Activated B cell treated with CpG ODN at 0.5 μM for 24 hours (primary cell): ENCODE data around the gene AMN. TPM values are rescaled to one million over a fixed set of nuclear protein-coding genes. Genes with fewer than 3 reads are reported as not detected.

ENCODE experiments used
- ATAC-seq: fragments of 200-7000 bp; cut with Tn5 transposase; one replicate; pipeline ENCODE4 v1.10.0; 2021; ENCODE audit warnings: low read depth, mild to moderate bottlenecking, moderate library complexity
- CTCF ChIA-PET: fragments of 350-600 bp; sonication (Branson Sonifier 250); formaldehyde crosslinking; loops from one replicate; lab custom pipeline; 2021; ENCODE audit warnings: antibody characterized with exemption; lab: Charles Lee
- POLR2A ChIA-PET: fragments of 350-600 bp; sonication (Branson Sonifier 250); formaldehyde crosslinking; loops from one replicate; lab custom pipeline; 2021; ENCODE audit warnings: antibody characterized with exemption; lab: Charles Lee
- DNase-seq: peaks from one replicate; pipeline ENCODE4 v3.0.0; 2022
- H3K27ac Mint-ChIP-seq: one replicate; pipeline ENCODE4 v1.8.0; 2020; ENCODE audit warnings: mixed read lengths
- H3K27me3 Mint-ChIP-seq: one replicate; pipeline ENCODE4 v1.8.0; 2021; ENCODE audit warnings: mixed read lengths
- H3K36me3 Mint-ChIP-seq: one replicate; pipeline ENCODE4 v1.8.0; 2021; ENCODE audit warnings: low read depth, mixed read lengths
- H3K4me1 Mint-ChIP-seq: one replicate; pipeline ENCODE4 v1.8.0; 2021; ENCODE audit warnings: mixed read lengths
- H3K4me3 Mint-ChIP-seq: one replicate; pipeline ENCODE4 v1.8.0; 2020; ENCODE audit warnings: mild to moderate bottlenecking, mixed read lengths
- H3K9me3 Mint-ChIP-seq: one replicate; pipeline ENCODE4 v1.8.0; 2020; ENCODE audit warnings: mixed read lengths
- CTCF ChIP-seq: fragments of 200-600 bp; IDR thresholded peaks from one replicate; pipeline ENCODE4 v1.8.0; 2022; ENCODE audit warnings: antibody characterized with exemption, mild to moderate bottlenecking
- intact Hi-C: fragments of 100-400 bp; cut with micrococcal nuclease; formaldehyde crosslinking; loops from one replicate; pipeline ENCODE4 v1.15.1; 2024
- total RNA-seq: library from RNA; stranded (reverse); gene quantifications from 2 replicates; pipeline ENCODE4 v1.2.3, GENCODE V29; 2022

The AMN gene
- total RNA-seq, 1 donor from 2014 or later = 4.4 TPM

DNA sequence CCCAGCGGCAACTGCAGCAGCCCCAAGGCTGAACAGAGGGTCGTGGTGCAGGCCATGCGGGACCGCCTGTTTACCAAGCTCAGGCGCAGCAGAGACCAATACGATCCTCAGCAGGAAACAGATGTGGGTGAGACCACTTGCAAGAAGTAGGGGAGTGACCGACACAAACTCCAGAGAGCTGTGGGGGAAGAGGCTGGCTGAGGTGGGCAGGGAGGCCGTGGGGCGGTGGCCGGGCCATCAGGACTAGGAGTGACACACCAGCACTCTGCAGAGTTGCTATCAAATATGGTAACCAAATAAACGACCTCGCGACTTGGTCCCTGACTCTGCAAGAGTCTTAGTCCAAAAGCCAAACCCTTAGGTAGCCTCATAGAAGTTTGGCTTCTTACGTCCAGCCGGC is 30.6 kb downstream of the AMN start:
- no peak overlapping the region for H3K4me3 Mint-ChIP-seq
- ATAC-seq (no peak), DNase-seq (no peak)
- H3K36me3 Mint-ChIP-seq = peaks cover 68% of the 10 kb centered on the region
- no peak overlapping the region for H3K27ac Mint-ChIP-seq
- POLR2A ChIA-PET = no interaction called here
- no peak for TF ChIP-seq CTCF
- H3K9me3 Mint-ChIP-seq = no peaks in the 10 kb centered on the region
- peaks cover 15% of the 10 kb centered on the region for H3K4me1 Mint-ChIP-seq
- no peaks in the 10 kb centered on the region for H3K27me3 Mint-ChIP-seq
- CTCF ChIA-PET = no interaction called here
- intact Hi-C loops = no loop called here

GRCh38 chr14:102954081-102954789 is 31.8 kb downstream of the AMN start:
- intact Hi-C loops = no loop called here
- DNase-seq (no peak), ATAC-seq (no peak)
- Mint-ChIP-seq H3K4me1 (peaks cover 9% of the 10 kb centered on the region), H3K27ac (no peak overlapping the region), H3K36me3 (peaks cover 75% of the 10 kb centered on the region), H3K27me3 (no peaks in the 10 kb centered on the region), H3K4me3 (no peak overlapping the region), H3K9me3 (no peaks in the 10 kb centered on the region)
- ChIA-PET POLR2A (no interaction called here), CTCF (no interaction called here)
- no peak for TF ChIP-seq CTCF

DNA sequence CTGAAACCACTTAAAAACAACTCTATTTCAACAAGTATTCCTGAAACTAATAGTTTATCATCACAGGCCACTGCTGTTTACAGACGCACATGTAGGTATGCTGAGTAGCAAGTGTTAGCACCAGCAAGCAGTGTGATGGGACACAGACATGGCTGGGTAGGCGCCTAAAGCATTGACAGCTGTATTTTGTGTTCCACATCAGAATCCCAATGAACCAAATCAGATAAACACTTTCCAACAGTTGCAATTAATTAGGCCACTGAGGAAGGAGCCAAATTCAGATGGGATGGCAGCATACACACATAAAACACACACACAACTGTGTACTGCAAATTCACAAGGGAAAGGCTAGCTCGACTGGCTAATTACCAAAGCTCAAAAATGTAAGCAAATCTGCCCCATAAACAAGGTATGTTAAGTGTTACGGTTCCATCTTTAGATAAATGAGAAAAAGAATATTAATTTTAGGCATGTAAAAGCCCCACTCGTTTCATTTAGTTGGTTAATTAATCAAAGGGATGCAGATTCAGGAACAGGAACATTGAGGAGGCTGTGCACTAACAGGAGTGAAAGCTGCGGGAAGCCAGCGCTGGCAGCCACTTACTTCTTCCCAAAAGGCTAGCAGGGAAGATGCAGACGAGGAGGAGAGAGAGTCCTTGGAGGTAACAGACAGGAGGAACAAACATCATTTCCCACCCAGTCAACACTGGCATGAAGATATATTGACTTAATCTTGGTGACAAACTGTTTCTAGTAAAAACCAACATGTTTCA is 33.4 kb downstream of the AMN start:
- no peaks in the 10 kb centered on the region for H3K4me1 Mint-ChIP-seq
- no peak for TF ChIP-seq CTCF
- peaks cover 76% of the 10 kb centered on the region for H3K36me3 Mint-ChIP-seq
- H3K9me3 Mint-ChIP-seq = no peaks in the 10 kb centered on the region
- POLR2A ChIA-PET = no interaction called here
- CTCF ChIA-PET = no interaction called here
- intact Hi-C loops = no loop called here
- no peak overlapping the region for H3K27ac Mint-ChIP-seq
- DNase-seq = no peak
- H3K27me3 Mint-ChIP-seq = no peaks in the 10 kb centered on the region
- ATAC-seq = no peak
- no peak overlapping the region for H3K4me3 Mint-ChIP-seq

DNA sequence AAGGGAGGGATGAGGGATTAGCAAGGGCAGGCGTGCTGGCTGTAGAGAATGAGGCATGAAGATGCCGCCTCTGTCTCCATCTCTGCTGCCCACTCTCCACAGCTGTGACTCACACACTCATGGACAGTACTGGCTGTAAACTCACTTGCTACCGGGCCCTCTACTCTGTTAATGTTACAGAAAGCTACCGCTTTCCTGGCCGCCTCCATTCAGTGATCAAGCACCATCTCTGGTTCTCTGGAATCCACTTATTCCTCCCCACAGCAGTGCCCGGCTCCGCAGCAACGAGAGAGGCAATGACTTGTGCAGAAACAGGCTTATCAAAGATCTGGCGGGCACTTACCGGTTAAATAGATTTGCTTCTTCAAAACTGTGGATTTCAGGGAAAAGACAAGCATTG is 34.8 kb downstream of the AMN start:
- ChIA-PET POLR2A (no interaction called here), CTCF (no interaction called here)
- no peak for TF ChIP-seq CTCF
- no peak overlapping the region for H3K4me3 Mint-ChIP-seq
- intact Hi-C loops = no loop called here
- H3K4me1 Mint-ChIP-seq = no peaks in the 10 kb centered on the region
- H3K27me3 Mint-ChIP-seq = no peaks in the 10 kb centered on the region
- no peaks in the 10 kb centered on the region for H3K9me3 Mint-ChIP-seq
- H3K27ac Mint-ChIP-seq = no peak overlapping the region
- no peak for DNase-seq
- ATAC-seq = no peak
- H3K36me3 Mint-ChIP-seq = peaks cover 76% of the 10 kb centered on the region

- Mint-ChIP-seq H3K36me3 (peaks cover 76% of the 10 kb centered on the region), H3K27me3 (no peaks in the 10 kb centered on the region), H3K27ac (no peak overlapping the region), H3K4me3 (no peak overlapping the region), H3K4me1 (no peaks in the 10 kb centered on the region), H3K9me3 (no peaks in the 10 kb centered on the region)
- CTCF ChIA-PET = no interaction called here
- TF ChIP-seq CTCF = no peak
- no peak for ATAC-seq
- POLR2A ChIA-PET = no interaction called here
- no peak for DNase-seq
- intact Hi-C loops = no loop called here
Observed at GRCh38 chr14:102958461-102958860, 36.0 kb downstream of the AMN start.
